CD4-positive, alpha-beta T cell treated with Interleukin-21 for 1 hour (primary cell): Measurements from ENCODE around the gene ENTPD5.

Source experiments
- DNase-seq: peaks from one replicate; pipeline ENCODE4 v3.0.0-alpha.2; 2020

ENTPD5 gene, protein sequence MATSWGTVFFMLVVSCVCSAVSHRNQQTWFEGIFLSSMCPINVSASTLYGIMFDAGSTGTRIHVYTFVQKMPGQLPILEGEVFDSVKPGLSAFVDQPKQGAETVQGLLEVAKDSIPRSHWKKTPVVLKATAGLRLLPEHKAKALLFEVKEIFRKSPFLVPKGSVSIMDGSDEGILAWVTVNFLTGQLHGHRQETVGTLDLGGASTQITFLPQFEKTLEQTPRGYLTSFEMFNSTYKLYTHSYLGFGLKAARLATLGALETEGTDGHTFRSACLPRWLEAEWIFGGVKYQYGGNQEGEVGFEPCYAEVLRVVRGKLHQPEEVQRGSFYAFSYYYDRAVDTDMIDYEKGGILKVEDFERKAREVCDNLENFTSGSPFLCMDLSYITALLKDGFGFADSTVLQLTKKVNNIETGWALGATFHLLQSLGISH

GRCh38 chr14:74018586-74019407 is at the start of gene ENTPD5, which contains the start of gene BBOF1:
Gene ENTPD5, minus strand, starts transcription at chr14:74019288. Its CDS starts 31,186 bp downstream, at chr14:73988102.
Gene BBOF1, plus strand, starts transcription at chr14:74019349. Its CDS starts 130 bp downstream, at chr14:74019479.
- DNase-seq, result peak; percentile 89

GRCh38 chr14:74065746-74066575 is 46.9 kb upstream of the ENTPD5 start:
- no peak for DNase-seq

DNA sequence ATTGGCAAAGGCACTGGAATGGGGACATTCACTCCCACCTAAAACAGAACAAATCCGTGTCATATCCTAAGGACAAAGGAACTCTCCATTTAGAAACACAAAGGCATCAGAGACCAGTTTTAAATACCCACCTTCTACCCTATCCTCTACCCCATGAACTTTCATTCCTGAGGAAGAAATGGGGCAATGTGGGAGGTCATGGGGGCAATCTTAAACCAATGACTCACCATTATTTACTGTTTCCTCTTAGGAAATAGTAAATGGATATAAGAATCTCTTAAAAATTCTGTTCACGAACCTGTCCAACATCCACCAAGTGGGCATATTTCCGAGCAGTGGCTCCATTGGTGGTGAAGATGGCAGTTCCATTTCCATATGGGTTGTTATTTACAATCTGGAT is 45.8 kb upstream of the ENTPD5 start:
- no peak for DNase-seq

DNA sequence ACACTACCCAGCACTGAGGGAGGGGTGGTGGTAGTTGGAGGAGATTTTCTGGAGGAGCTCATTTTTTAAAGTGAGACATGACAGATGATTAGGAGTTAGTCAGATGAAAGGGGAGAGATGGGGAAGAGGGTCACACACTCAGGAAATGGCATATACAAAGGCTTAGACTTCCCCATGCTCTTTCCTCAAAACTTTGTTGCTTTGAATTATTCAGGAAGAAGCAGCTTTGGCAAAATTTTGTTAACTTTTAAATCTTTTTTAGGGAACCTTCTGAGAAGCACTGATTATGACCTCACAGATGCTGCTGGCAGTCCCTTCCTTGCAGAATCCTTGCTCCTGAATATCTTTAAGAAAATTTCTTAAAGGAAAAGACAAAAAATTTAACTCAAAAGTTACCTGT is 45.3 kb upstream of the ENTPD5 start:
- no peak for DNase-seq

GRCh38 chr14:74062809-74063150 is 43.7 kb upstream of the ENTPD5 start:
- no peak for DNase-seq

DNA sequence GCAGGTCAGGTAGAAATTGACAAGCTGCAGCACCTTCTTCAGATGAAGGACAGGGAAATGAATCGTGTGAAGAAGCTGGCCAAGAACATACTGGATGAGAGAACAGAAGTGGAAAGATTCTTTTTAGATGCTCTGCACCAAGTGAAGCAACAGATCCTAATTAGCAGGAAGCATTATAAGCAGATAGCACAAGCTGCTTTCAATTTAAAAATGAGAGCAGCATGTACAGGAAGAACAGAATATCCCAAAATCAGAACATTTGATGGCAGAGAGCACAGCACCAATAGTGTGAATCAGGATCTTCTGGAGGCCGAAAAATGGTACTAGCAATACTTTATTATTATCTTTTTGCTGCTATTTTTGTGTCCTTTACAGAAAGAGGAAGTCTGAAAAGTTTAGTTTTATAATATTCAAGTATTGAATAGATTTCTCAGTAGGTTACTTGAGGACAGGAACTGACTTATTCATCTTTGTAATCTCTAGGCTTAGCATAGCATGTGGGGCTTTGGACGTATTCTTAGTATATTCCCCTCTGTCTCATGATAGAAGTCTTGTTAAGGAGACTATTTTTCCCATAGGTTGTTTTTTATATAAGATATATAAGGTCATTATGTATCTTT is 30.9 kb upstream of the ENTPD5 start:
- DNase-seq, result no peak

GRCh38 chr14:74048281-74048680 is 29.2 kb upstream of the ENTPD5 start:
- no peak for DNase-seq

DNA sequence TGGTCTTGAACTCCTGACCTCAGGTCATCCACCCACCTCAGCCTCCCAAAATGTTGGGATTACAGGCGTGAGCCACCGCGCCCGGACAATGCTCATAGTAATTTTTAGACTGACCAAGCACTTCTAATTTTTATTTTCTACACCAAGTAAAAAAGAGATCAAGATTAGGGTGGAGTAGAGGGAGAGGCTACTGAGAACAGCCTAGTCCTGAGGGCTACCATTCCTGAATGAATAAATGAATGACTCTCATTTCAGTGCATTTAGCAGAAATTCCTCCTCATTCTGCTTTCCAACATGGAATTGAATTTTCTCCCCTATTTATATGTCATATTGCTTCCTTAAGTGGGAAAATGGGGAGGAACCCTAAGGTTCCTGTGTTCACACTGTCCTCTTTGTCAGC is 26.4 kb upstream of the ENTPD5 start:
- DNase-seq, result no peak

DNA sequence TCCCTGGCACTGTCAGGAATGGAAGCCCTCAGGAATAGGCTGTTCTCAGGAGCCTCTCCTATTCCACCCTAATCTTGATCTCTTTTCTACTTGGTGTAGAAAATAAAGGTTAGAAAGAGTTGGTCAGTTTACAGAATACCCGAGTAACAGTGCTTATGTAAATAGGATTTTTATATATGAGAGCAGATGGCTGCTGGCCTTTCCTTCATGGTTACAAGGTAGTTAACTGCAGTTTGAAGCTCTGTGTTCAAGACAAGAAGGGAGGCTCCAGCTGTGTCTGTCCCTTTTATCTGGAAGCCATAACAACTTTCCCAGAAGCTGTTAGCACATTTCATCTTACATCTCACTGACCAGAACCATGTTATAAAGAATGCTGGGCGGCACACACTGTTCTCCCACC is 23.2 kb upstream of the ENTPD5 start:
- no peak for DNase-seq

DNA sequence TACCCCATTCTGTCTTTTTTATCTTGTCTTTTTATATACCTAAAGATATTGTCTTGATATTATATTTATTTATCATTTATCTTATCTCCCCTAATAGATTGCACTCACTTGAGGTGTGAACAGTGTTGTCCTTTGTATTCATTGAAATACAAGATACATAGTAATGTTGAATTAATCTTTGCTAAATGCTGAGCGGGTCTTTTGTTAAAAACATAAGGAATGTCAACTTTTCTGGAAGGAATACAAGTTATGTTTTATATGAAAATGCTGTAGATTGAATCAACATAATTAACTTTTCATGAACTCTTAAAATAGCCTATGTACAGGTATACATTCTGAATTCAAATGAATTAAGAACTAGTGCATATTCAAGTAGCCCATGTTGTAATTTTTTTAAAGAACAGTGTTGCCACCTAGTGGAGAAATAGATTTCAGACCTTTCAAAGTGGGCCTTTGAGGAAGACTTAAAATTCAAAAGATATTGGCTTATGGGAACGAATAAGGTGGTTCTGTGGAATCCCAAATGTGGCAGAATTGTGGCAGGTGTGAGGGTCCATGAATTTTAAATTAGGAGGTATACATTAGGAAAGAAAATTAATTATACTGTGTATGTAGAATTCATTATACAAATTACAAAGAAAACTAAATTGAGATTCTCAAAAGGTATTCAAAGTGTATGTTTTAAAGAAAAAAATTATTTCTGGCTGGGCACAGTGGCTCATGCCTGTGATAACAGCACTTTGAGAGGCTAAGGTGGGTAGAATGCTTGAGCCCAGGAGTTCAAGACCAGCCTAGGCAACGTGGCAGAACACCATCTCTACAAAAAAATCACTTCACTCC is 19.2 kb upstream of the ENTPD5 start:
- peak; percentile 71 for DNase-seq

DNA sequence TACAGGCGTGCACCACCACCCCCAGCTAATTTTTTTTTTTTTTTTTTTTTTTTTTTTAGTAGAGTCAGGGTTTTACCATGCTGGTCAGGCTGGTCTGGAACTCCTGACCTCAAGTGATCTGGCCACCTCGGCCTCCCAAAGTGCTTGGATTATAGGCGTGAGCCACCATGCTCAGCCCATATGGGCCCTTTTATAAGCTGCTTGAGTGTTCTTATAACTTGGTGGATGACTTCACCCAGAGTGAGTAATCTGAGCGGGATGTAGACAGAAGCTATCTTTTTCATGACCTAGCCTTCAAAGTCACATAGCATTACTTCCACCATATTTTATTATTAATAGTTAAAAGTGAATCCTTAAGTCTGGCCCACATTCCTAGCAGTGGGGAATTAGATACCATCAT is 16.5 kb upstream of the ENTPD5 start:
- DNase-seq, result no peak

GRCh38 chr14:74034572-74034971 is 15.5 kb upstream of the ENTPD5 start:
- no peak for DNase-seq

GRCh38 chr14:74029136-74029535 is 10.0 kb upstream of the ENTPD5 start:
- no peak for DNase-seq

- no peak for DNase-seq
These were observed 3.3 kb upstream of the ENTPD5 start for GRCh38 chr14:74022346-74022745.

GRCh38 chr14:74019408-74020137 is 485 bp upstream of the ENTPD5 start:
- DNase-seq, result no peak

DNA sequence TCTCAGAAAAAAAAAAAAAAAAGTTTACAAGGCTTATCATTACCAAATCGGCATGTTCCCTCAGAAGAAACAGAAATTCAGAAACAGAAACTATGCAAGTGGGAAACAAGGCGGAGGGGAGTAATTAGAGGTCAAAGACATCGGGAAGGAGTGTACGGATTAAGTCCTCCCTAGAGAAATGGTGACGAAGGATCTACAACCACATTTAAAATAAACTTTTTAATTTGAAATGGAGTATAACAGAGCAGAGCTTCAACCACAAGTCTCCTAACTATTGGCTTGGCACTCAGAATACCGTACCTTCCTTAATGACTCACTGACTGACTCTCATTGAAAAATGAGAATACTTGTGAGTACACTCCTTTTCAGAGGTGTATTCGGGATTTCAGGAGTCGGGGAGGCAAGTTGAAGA is 908 bp downstream of the ENTPD5 start:
- no peak for DNase-seq

DNA sequence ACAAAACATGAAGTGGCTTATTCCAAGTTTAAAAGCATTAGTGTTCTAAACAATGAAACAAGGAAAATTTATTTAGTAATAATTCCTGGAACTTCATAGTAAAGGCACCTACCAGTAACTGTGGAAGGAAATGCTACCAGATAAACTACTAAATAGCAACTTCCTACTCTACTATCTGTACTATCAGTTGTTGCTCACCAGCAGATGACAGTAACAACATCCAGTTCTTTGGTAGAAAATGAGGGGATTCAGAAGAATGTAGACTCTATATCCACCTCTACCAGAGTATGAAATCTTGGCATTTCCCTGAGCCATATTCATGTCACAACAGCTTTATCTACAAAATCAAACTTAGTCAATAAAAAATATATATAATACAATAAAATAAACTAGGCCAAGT is 3.1 kb downstream of the ENTPD5 start:
- no peak for DNase-seq

DNA sequence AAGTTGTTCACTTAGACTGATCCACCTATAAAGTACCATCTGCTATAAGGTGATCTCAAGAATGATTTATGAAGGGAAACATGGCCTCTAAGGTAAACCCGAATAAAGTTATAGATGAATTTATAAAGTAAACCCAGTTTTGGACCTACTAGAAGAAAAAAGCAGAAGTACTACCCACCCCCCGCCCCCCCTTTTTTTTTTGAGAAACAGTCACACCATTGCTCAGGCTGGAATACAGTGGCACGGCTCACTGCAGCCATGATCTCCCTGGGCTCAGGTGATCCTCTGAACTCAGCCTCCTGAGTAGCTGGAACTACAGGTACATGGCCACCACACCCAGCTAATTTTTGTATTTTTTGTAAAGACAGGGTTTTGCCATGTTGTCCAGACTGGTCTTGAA is 3.9 kb downstream of the ENTPD5 start:
- DNase-seq, result no peak

DNA sequence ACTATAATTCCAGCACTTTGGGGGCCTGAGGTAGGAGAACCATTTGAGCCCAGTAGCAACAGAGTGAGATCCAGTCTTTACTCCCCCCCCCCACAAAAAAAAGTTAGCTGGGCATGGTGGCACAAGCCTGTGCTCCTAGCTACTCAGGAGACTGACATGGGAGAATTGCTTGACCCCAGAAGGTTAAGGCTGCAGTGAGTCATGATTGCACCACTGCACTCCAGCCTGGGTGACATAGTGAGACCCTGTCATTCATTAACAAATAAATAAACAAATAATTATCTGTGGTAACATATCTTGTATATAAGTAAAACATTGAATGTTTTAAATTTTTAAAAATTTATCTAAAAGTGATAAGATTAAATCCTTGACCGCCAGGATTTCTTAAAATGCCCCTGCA is 4.8 kb downstream of the ENTPD5 start:
- no peak for DNase-seq

GRCh38 chr14:74008843-74009499 is 10.1 kb downstream of the ENTPD5 start:
- no peak for DNase-seq
